Tibial artery (tissue), 4 donors: ENCODE results near the gene ADAM8.
"Not testable (repeated sequence)": the region's sequence is repeated elsewhere in the genome, so short reads cannot be mapped to it uniquely, and the experiment has no call there.

ENCODE experiments used
- DNase-seq, 2 donors: peaks; one replicate each; pipeline ENCODE4 v3.0.0-alpha.2; 2019
- H3K27ac ChIP-seq, 2 donors: fragments of 200-600 bp; sonication (generic) in 1 of 2; 1 replicate in 1 of 2; 2 replicates in 1 of 2; pipeline ENCODE4 v1.5.1; 2018 to 2019; ENCODE audit warnings: mild to moderate bottlenecking in 1 of 2
- H3K27me3 ChIP-seq, 2 donors: fragments of 200-600 bp; sonication (generic) in 1 of 2; one replicate each; pipeline versions ENCODE4 v1.5.1 to v1.6.0; 2016 to 2019
- H3K36me3 ChIP-seq, 3 donors: fragments of 200-600 bp; sonication (generic) in 2 of 3; one replicate each; pipeline ENCODE4 v1.5.1; 2016 to 2019; ENCODE audit warnings: mild to moderate bottlenecking in 2 of 3
- H3K4me1 ChIP-seq, 4 donors: fragments of 200-600 bp; sonication (generic) in 2 of 4; 1 replicate in 3 of 4; 2 replicates in 1 of 4; pipeline ENCODE4 v1.5.1; 2016 to 2019
- H3K4me3 ChIP-seq, 2 donors: fragments of 200-600 bp; sonication (generic) in 1 of 2; 1 replicate in 1 of 2; 2 replicates in 1 of 2; pipeline ENCODE4 v1.5.1; 2018 to 2019; ENCODE audit warnings: mild to moderate bottlenecking in 2 of 2
- H3K9me3 ChIP-seq, 3 donors: fragments of 200-600 bp; sonication (generic) in 1 of 3; one replicate each; pipeline ENCODE4 v1.5.1; 2016 to 2019
- CTCF ChIP-seq, 2 experiments: fragments of 200-600 bp in 1 of 2; fragments of 450-650 bp in 1 of 2; IDR thresholded peaks; one replicate each; pipeline ENCODE4 v1.5.1; 2017 to 2019; ENCODE audit warnings: antibody characterized with exemption in 2 of 2, mild to moderate bottlenecking in 1 of 2, moderate library complexity in 1 of 2
- intact Hi-C: fragments of 100-400 bp; cut with DNase I; formaldehyde crosslinking; loops from one replicate; pipeline ENCODE4 v1.15.0; 2023; ENCODE audit warnings: low total_unique reads

The ADAM8 gene

GRCh38 chr10:133267829-133268228, 8.8 kb downstream of the ADAM8 start:
- H3K4me3 ChIP-seq: no peak overlapping the region
- peaks cover 0 to under 1% (median 0%) of the 10 kb centered on the region in 4 donors for H3K4me1 ChIP-seq
- H3K9me3 ChIP-seq: no peaks in the 10 kb centered on the region
- peaks cover 0 to 22% (median 5%) of the 10 kb centered on the region in 3 donors for H3K36me3 ChIP-seq
- intact Hi-C loops: no loop called here
- no peak for DNase-seq
- TF ChIP-seq CTCF (IDR thresholded peaks at IDR 0.05): no peak
- no peaks in the 10 kb centered on the region for H3K27me3 ChIP-seq
- H3K27ac ChIP-seq: no peak overlapping the region

- H3K36me3 ChIP-seq: peaks cover 0 to 20% (median 5%) of the 10 kb centered on the region in 3 donors
- no peaks in the 10 kb centered on the region for H3K9me3 ChIP-seq
- no peak for DNase-seq
- no peak for TF ChIP-seq CTCF (IDR thresholded peaks at IDR 0.05)
- H3K4me3 ChIP-seq: no peak overlapping the region
- peaks cover 0 to 6% (median 5%) of the 10 kb centered on the region in 4 donors for H3K4me1 ChIP-seq
- no peaks in the 10 kb centered on the region for H3K27me3 ChIP-seq
- no peak overlapping the region for H3K27ac ChIP-seq
- intact Hi-C loops: no loop called here
Observed at GRCh38 chr10:133267293-133267692, 9.4 kb downstream of the ADAM8 start.

GRCh38 chr10:133266056-133266795, 10.4 kb downstream of the ADAM8 start:
- no peak overlapping the region for H3K27ac ChIP-seq
- TF ChIP-seq CTCF (IDR thresholded peaks at IDR 0.05): no peak
- H3K27me3 ChIP-seq: no peaks in the 10 kb centered on the region
- H3K4me1 ChIP-seq: peaks cover 0 to 10% (median 9%) of the 10 kb centered on the region in 4 donors
- intact Hi-C loops: no loop called here
- peaks cover 0 to 12% (median 5%) of the 10 kb centered on the region in 3 donors for H3K36me3 ChIP-seq
- H3K4me3 ChIP-seq: no peak overlapping the region
- no peak for DNase-seq
- no peaks in the 10 kb centered on the region for H3K9me3 ChIP-seq

GRCh38 chr10:133265052-133265451, 11.6 kb downstream of the ADAM8 start:
- H3K4me1 ChIP-seq: peaks cover 0 to 21% (median 18%) of the 10 kb centered on the region in 4 donors
- H3K4me3 ChIP-seq, DNase-seq, H3K27ac ChIP-seq, H3K27me3 ChIP-seq, H3K36me3 ChIP-seq, H3K9me3 ChIP-seq, intact Hi-C loops: not testable (repeated sequence)

- no peaks in the 10 kb centered on the region for H3K27me3 ChIP-seq
- peaks cover 0 to 27% (median 23%) of the 10 kb centered on the region in 4 donors for H3K4me1 ChIP-seq
- no peak overlapping the region for H3K27ac ChIP-seq
- DNase-seq: no peak
- H3K9me3 ChIP-seq: no peaks in the 10 kb centered on the region
- TF ChIP-seq CTCF (IDR thresholded peaks at IDR 0.05): no peak
- no peaks in the 10 kb centered on the region for H3K36me3 ChIP-seq
- no peak overlapping the region for H3K4me3 ChIP-seq
- intact Hi-C loops: loop anchor here (5.0 kb wide), 1 partner anchor 113 kb away; the partner anchor contains the start of gene PAOX
Observed at GRCh38 chr10:133264461-133264860, 12.2 kb downstream of the ADAM8 start.

GRCh38 chr10:133263674-133264073, 13.0 kb downstream of the ADAM8 start:
- Histone ChIP-seq H3K9me3 (no peaks in the 10 kb centered on the region), H3K27me3 (no peaks in the 10 kb centered on the region), H3K4me1 (peaks cover 0 to 35% (median 30%) of the 10 kb centered on the region in 4 donors), H3K36me3 (no peaks in the 10 kb centered on the region), H3K27ac (no peak overlapping the region), H3K4me3 (no peak overlapping the region)
- TF ChIP-seq CTCF (IDR thresholded peaks at IDR 0.05): no peak
- no peak for DNase-seq
- intact Hi-C loops: loop anchor here (2.0 to 5.0 kb wide), 2 partner anchors 43 to 114 kb away; partner anchors contain the start of gene PAOX
